IPS-18c (cell line): Measurements from ENCODE around the gene GNA15.
"Not testable (repeated sequence)": the region's sequence is repeated elsewhere in the genome, so short reads cannot be mapped to it uniquely, and the experiment has no call there.

ENCODE experiments used
- H3K4me3 ChIP-seq: 2 replicates; pipeline ENCODE4 v1.7.0; 2013; ENCODE audit warnings: low read depth, mild to moderate bottlenecking, low read length, moderate library complexity; ENCODE audit not compliant: insufficient read depth
- H3K9me3 ChIP-seq: one replicate; pipeline ENCODE4 v1.6.1; 2013; ENCODE audit warnings: mild to moderate bottlenecking, low read length, moderate library complexity; ENCODE audit not compliant: control insufficient read depth, insufficient read depth

The GNA15 gene

DNA sequence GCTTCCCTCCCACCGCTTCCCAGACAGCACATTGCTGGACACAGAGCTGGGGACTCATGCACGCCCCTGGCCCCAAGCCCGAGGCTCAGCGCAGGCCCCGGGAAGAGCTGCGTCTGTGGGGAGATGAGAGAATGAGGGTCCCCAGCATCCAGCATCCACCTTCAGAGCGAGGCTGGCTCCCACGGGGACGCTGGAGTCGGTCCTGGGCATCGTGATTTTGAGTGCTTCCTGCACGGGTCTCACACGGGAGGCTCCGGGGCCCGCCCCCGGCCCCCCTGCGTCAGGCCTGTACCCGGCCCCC is 54.6 kb downstream of the GNA15 start:
- H3K4me3 ChIP-seq: no peak overlapping the region
- no peaks in the 10 kb centered on the region for H3K9me3 ChIP-seq

DNA sequence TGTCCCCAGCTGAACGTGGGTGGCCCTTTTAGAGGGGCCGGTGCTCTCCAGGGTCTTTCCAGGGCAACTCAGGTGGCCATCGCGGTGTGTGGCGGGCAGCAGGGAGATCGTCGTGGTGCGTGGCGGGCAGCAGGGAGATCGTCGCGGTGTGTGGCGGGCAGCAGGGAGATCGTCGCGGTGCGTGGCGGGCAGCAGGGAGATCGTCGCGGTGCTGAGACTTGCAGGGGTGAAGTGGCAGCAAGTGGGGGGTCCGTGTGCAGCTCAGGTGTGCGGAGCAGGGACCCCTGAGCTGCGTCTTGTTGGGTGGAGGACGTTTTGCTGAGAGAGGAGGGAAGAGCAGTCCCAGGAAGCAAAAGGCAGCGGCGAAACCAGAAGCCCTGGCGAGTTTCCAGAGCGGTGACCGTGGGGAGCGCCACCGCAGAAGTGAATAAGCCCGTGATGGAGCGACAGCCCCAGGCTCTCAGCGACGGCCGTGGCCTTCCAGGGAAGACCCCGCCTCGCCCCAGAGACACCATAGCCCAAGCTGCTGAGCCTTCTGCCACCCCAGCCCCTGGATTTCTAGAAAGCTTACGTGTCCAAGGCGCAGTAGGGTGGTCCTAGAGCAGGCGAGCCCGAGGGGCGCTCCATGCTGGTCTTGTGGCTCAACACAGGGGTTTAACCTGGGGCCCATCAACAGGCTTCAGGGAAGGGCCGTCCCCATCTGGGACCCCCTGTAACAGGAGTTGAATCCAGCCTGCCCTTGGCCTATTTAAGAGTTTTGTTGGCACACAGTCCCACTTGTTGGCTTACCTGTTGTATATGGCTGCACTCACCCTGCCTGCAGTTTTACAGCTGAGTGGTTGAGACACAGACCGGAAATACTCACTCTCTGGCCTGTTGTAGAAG is 55.3 kb downstream of the GNA15 start:
- Histone ChIP-seq H3K4me3 (no peak overlapping the region), H3K9me3 (no peaks in the 10 kb centered on the region)

GRCh38 chr19:3191806-3192104 is 55.9 kb downstream of the GNA15 start:
- H3K9me3 ChIP-seq, H3K4me3 ChIP-seq: not testable (repeated sequence)

DNA sequence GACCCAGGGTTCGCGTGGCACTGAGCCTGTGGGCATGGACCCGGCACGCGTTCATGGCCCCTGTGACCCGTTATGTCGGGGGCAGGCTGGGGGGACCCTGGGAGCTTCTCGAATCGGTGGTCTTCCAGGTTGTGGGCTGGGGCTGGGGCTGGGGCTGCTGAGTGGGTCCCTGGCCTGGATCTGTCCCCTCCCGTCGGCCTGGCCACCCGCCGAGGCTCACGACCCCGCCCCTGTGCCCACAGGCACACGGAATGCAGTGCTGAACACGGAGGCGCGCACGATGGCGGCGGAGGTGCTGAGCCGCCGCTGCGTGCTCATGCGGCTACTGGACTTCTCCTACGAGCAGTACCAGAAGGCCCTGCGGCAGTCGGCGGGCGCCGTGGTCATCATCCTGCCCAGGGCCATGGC is 56.4 kb downstream of the GNA15 start:
- no peaks in the 10 kb centered on the region for H3K9me3 ChIP-seq
- H3K4me3 ChIP-seq: no peak overlapping the region

- H3K4me3 ChIP-seq: no peak overlapping the region
Observed at GRCh38 chr19:3192684-3193083, 56.9 kb downstream of the GNA15 start.

DNA sequence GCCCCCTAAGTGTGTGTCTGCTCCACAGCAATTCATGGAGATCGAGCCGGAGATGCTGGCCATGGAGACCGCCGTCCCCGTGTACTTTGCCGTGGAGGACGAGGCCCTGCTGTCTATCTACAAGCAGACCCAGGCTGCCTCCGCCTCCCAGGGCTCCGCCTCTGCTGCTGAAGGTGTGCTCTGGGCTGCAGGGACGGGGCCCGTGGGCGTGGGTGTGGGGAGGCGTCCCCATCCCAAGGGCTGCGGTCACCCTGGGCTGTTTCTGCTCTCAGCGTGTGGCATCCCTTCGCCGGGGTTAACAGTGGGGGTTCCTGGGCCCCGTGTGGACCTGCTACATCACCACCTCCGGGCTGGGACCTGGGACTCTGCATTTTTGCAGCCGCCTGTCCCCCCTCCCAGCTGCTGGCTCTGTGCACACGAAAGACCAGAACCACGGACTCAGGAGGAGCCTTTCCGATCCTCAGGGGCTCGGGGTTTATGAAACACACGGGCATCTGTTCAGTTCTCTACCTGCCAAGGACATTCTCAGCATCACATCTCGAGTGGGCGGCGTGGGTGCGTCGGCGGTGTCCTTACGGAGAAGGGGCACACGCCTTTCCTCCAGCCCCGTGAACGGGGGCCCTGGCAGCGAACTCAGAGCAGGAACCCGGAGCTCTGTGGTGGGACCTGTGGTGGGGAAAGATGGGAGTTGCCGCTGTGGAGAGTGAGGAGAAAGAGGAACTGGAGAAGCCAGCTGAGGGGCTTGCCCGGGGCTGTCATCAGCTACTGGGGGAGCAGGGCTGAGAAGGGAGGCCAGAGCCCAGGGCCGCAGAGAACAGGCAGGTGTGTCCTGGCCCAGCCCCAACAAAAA is 57.6 kb downstream of the GNA15 start:
- Histone ChIP-seq H3K9me3 (no peaks in the 10 kb centered on the region), H3K4me3 (no peak overlapping the region)

More at GRCh38 chr19:3192684-3193083, 56.9 kb downstream of the GNA15 start:
- no peaks in the 10 kb centered on the region for H3K9me3 ChIP-seq

- no peak overlapping the region for H3K4me3 ChIP-seq
- no peaks in the 10 kb centered on the region for H3K9me3 ChIP-seq
Observed at GRCh38 chr19:3194106-3195087, 58.6 kb downstream of the GNA15 start.

- Histone ChIP-seq H3K4me3 (no peak overlapping the region), H3K9me3 (no peaks in the 10 kb centered on the region)
Observed at GRCh38 chr19:3196064-3196932, 60.5 kb downstream of the GNA15 start.

DNA sequence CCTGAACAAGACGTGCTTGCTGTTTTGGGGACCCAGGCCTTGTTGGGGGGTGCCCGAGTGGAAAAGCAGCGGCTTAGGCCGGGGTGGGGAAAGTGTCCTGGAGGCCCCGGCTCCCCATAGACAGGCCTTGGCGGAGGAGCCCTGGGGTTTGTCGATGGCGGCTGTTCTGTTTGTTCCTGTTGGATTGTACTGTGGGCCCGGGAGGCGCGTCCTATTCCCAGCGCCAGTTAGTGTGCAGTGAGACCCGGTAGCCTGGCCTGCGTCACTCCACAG is 61.0 kb downstream of the GNA15 start:
- Histone ChIP-seq H3K4me3 (no peak overlapping the region), H3K9me3 (no peaks in the 10 kb centered on the region)

DNA sequence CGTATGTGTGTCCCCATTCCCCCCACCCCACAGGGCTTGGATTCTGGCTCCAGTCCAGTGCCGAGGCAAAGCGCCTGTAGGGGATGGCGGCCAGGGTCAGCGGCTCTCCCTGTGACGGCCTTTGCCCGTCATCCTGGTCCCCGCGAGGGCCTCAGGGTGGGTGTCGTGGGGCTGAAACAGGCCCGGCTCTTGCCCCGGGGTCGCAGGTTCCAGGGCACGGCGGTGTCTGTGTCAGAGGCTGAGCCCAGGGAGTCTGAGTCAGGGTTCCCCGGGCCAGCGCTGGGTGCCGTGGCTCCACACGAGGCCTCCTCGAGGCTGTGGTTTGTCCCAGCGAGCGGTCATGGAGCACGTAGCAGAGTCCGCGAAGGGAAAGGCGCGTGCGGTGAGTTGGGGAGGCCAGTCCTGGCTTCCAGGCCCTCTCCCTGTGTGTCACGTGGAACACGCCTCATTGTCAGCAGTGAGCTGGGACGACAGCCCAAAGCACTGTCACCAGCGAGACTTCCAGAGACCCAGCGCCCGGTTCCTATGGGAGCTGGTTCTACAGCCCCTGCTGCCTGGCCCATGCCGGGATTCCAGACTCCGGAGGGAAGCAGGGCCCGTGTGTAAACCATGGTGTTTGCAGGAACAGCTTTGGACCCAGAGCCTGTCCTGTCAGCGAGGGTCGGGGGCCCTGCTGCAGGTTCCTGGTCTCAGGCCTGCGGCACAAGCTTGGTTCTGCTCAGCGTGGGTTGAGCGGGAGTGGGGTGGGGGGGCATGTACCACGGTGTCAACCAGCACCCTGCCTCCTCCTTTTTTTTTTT is 63.3 kb downstream of the GNA15 start:
- no peak overlapping the region for H3K4me3 ChIP-seq
- no peaks in the 10 kb centered on the region for H3K9me3 ChIP-seq

GRCh38 chr19:3201072-3201700 is 65.4 kb downstream of the GNA15 start:
- Histone ChIP-seq H3K9me3 (no peaks in the 10 kb centered on the region), H3K4me3 (no peak overlapping the region)

- no peak overlapping the region for H3K4me3 ChIP-seq
- no peaks in the 10 kb centered on the region for H3K9me3 ChIP-seq
Observed at GRCh38 chr19:3201911-3202310, 66.1 kb downstream of the GNA15 start.

GRCh38 chr19:3202346-3202745 is 66.5 kb downstream of the GNA15 start:
- no peaks in the 10 kb centered on the region for H3K9me3 ChIP-seq
- H3K4me3 ChIP-seq: no peak overlapping the region

DNA sequence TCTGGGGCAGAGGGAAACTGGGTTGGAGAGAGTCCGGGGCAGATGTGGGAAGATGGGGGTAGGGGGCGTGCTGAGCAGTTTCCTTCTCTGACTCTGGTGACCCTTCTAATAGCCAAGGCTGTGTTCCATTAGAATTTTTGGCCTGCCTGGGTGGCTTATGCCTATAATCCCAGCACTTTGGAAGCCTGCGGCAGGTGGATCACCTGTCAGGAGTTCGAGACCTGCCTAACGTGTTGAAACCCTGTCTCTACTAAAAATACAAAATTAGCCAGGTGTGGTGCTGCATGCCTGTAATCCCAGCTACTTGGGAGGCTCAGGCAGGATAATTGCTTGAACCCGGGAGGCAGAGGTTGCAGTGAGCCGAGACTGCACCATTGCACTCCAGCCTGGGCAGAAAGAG is 67.1 kb downstream of the GNA15 start:
- not testable (repeated sequence) for H3K9me3 ChIP-seq, H3K4me3 ChIP-seq

GRCh38 chr19:3203805-3204645 is 68.2 kb downstream of the GNA15 start:
- Histone ChIP-seq H3K4me3 (no peak overlapping the region), H3K9me3 (no peaks in the 10 kb centered on the region)
